ENCODE data around the gene SSBP2. TPM values are rescaled to one million over a fixed set of nuclear protein-coding genes. Genes with fewer than 3 reads are reported as not detected.

Gene SSBP2
- total RNA-seq, 2 experiments from 2014 or later: 11.7 to 12.9 TPM

- DNase-seq (no peak), ATAC-seq (no peak)
- POLR2A ChIA-PET: no interaction called here
- Mint-ChIP-seq H3K27ac (no peak overlapping the region), H3K4me1 (ENCODE audit: low read depth) (no peaks in the 10 kb centered on the region), H3K4me3 (no peak overlapping the region), H3K9me3 (no peaks in the 10 kb centered on the region), H3K27me3 (no peaks in the 10 kb centered on the region), H3K36me3 (ENCODE audit: low read depth) (peaks cover 8% of the 10 kb centered on the region)
- TF ChIP-seq, protein P1, sequence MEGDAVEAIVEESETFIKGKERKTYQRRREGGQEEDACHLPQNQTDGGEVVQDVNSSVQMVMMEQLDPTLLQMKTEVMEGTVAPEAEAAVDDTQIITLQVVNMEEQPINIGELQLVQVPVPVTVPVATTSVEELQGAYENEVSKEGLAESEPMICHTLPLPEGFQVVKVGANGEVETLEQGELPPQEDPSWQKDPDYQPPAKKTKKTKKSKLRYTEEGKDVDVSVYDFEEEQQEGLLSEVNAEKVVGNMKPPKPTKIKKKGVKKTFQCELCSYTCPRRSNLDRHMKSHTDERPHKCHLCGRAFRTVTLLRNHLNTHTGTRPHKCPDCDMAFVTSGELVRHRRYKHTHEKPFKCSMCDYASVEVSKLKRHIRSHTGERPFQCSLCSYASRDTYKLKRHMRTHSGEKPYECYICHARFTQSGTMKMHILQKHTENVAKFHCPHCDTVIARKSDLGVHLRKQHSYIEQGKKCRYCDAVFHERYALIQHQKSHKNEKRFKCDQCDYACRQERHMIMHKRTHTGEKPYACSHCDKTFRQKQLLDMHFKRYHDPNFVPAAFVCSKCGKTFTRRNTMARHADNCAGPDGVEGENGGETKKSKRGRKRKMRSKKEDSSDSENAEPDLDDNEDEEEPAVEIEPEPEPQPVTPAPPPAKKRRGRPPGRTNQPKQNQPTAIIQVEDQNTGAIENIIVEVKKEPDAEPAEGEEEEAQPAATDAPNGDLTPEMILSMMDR (IDR thresholded peaks at IDR 0.05): no peak
- CTCF ChIA-PET: interaction anchor here (0.7 to 1.3 kb wide), 2 partner anchors 33 to 43 kb away, joined by 3 to 4 read pairs; no protein-coding TSS in a partner anchor
- intact Hi-C loops (cut with micrococcal nuclease): no loop called here
Measured at GRCh38 chr5:81469676-81470075, 281.2 kb downstream of the SSBP2 start.

DNA sequence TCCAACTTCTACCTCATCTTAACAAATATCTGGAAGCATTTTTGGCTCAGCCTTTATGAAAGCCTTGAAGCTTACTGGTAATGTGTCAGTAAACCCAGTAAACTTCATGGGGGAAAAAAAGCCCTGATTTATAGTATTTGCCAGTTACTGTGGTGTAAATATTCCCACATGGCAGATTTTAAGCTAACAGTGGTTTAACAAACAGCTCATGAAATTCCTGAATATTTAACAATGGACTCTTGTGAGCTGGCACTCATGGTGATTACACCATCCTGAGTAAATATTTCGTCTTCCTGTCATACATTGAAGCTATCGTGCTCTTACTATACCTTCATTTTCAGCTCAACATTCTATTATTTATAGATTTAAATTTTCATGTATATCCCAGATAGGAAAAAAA lies 300.0 kb downstream of the SSBP2 start:
- DNase-seq (no peak), ATAC-seq (no peak)
- intact Hi-C loops (cut with micrococcal nuclease): no loop called here
- TF ChIP-seq, protein P1 (IDR thresholded peaks at IDR 0.05): no peak
- CTCF ChIA-PET: no interaction called here
- H3K4me1 Mint-ChIP-seq (ENCODE audit: low read depth): no peaks in the 10 kb centered on the region
- no peaks in the 10 kb centered on the region for H3K9me3 Mint-ChIP-seq
- no peak overlapping the region for H3K4me3 Mint-ChIP-seq
- H3K27me3 Mint-ChIP-seq: no peaks in the 10 kb centered on the region
- POLR2A ChIA-PET: no interaction called here
- peaks cover 7% of the 10 kb centered on the region for H3K36me3 Mint-ChIP-seq (ENCODE audit: low read depth)
- H3K27ac Mint-ChIP-seq: no peak overlapping the region

DNA sequence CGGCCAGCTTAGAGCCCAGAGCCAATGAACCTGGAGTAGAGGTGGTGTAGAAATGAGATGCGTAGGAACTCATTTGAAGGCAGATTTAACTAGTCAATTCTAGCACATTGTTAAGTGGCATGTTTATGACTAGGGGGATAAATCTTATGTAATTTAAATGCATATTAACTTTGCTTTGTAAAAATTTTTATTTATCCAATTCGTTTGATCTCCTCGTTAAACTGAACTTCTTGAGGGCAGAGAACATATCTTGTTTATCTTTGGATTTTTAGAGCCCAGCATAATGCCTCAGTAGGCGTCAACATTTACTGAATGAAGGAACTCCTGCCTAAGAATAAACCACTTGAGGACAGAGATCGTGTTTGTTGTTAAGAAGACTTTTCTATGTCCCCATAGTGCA lies 315.9 kb downstream of the SSBP2 start:
- no peaks in the 10 kb centered on the region for H3K27me3 Mint-ChIP-seq
- CTCF ChIA-PET: interaction anchor here (1.5 kb wide), 1 partner anchor 9 kb away, joined by 4 read pairs; no protein-coding TSS in a partner anchor
- no peak for ATAC-seq

GRCh38 chr5:81429985-81430384 lies 320.9 kb downstream of the SSBP2 start:
- DNase-seq (no peak), ATAC-seq (no peak)
- Mint-ChIP-seq H3K9me3 (no peaks in the 10 kb centered on the region), H3K27ac (no peak overlapping the region), H3K4me3 (no peak overlapping the region), H3K36me3 (ENCODE audit: low read depth) (no peaks in the 10 kb centered on the region), H3K4me1 (ENCODE audit: low read depth) (peaks cover 7% of the 10 kb centered on the region), H3K27me3 (no peaks in the 10 kb centered on the region)
- CTCF ChIA-PET: interaction anchor here (1.2 kb wide), 1 partner anchor 795 kb away, joined by 3 read pairs; no protein-coding TSS in a partner anchor
- TF ChIP-seq, protein P1 (IDR thresholded peaks at IDR 0.05): no peak
- intact Hi-C loops (cut with micrococcal nuclease): loop anchor here (5.0 to 10.0 kb wide), 3 partner anchors 545 to 792 kb away; partner anchors contain the start of gene ATG10
- POLR2A ChIA-PET: no interaction called here

More for the DNA sequence above, 315.9 kb downstream of the SSBP2 start:
- TF ChIP-seq, protein P1 (IDR thresholded peaks at IDR 0.05): no peak
- Mint-ChIP-seq H3K4me1 (ENCODE audit: low read depth) (no peaks in the 10 kb centered on the region), H3K36me3 (ENCODE audit: low read depth) (no peaks in the 10 kb centered on the region), H3K4me3 (no peak overlapping the region), H3K9me3 (no peaks in the 10 kb centered on the region), H3K27ac (no peak overlapping the region)
- POLR2A ChIA-PET: no interaction called here
- intact Hi-C loops (cut with micrococcal nuclease): no loop called here
- DNase-seq: no peak

GRCh38 chr5:81429363-81429762 lies 321.5 kb downstream of the SSBP2 start:
- Mint-ChIP-seq H3K4me3 (no peak overlapping the region), H3K36me3 (ENCODE audit: low read depth) (no peaks in the 10 kb centered on the region), H3K27me3 (no peaks in the 10 kb centered on the region), H3K27ac (no peak overlapping the region), H3K9me3 (no peaks in the 10 kb centered on the region), H3K4me1 (ENCODE audit: low read depth) (peaks cover 7% of the 10 kb centered on the region)
- DNase-seq (no peak), ATAC-seq (no peak)
- TF ChIP-seq, protein P1 (IDR thresholded peaks at IDR 0.05): no peak
- CTCF ChIA-PET: interaction anchor here (1.4 kb wide), 1 partner anchor 36 kb away, joined by 3 read pairs; the partner anchor contains the start of gene ACOT12
- intact Hi-C loops (cut with micrococcal nuclease): loop anchor here (5.0 to 10.0 kb wide), 3 partner anchors 545 to 793 kb away; partner anchors contain the start of gene ATG10
- POLR2A ChIA-PET: no interaction called here
